ENCODE data around the gene SYCP2.

DNA sequence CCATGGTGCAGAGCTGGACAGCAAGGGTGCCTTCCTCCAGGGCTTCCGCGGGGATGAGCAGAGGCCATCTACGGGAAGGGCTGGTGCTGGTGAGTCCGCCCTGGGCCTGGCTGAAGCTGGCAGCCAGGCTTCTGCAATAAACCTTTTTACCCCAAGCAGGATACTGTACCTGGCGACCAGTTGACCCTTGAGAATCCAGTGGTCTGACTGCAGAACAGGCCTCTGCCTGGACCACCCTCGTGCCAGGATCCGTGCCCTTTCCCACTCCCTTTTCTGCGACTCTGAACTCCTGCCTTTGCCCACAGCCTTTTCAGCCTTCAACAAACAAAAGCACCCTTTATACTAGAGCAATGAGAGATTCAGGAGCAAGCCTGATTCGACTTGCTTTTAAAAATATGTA is 43.6 kb upstream of the SYCP2 start:
- TF ChIP-seq, protein P1, sequence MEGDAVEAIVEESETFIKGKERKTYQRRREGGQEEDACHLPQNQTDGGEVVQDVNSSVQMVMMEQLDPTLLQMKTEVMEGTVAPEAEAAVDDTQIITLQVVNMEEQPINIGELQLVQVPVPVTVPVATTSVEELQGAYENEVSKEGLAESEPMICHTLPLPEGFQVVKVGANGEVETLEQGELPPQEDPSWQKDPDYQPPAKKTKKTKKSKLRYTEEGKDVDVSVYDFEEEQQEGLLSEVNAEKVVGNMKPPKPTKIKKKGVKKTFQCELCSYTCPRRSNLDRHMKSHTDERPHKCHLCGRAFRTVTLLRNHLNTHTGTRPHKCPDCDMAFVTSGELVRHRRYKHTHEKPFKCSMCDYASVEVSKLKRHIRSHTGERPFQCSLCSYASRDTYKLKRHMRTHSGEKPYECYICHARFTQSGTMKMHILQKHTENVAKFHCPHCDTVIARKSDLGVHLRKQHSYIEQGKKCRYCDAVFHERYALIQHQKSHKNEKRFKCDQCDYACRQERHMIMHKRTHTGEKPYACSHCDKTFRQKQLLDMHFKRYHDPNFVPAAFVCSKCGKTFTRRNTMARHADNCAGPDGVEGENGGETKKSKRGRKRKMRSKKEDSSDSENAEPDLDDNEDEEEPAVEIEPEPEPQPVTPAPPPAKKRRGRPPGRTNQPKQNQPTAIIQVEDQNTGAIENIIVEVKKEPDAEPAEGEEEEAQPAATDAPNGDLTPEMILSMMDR (IDR thresholded peaks at IDR 0.05), result no peak
- TF ChIP-seq POLR2A (IDR thresholded peaks at IDR 0.05), result no peak
